ENCODE data around the gene RNLS.

RNLS gene

DNA sequence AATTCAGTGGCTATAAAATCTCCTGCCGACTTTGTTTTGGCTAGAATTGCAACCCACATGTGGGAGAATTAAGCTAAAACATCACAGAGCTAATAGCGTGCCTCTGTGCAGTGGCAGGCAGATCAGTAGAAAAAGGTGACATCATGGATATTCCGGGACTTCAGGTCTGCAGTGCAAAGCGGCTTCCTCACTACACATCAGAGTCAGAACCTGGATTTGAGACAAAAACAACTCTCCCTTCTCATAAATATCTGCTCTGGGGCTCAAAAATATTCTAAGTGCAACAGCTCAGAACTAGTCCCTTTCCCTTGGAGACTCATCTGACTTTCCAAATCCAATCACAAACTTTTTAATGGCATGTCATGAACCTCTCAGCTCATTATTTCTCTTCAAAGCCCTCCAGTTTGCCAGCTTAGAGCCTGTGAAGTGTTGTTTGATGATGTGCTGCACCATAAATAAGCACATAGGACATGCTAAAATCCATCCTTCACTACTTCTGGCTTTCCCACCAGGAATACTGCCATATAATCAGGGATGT, 337.1 kb downstream of the RNLS start:
- peak; percentile 72 for DNase-seq

DNA sequence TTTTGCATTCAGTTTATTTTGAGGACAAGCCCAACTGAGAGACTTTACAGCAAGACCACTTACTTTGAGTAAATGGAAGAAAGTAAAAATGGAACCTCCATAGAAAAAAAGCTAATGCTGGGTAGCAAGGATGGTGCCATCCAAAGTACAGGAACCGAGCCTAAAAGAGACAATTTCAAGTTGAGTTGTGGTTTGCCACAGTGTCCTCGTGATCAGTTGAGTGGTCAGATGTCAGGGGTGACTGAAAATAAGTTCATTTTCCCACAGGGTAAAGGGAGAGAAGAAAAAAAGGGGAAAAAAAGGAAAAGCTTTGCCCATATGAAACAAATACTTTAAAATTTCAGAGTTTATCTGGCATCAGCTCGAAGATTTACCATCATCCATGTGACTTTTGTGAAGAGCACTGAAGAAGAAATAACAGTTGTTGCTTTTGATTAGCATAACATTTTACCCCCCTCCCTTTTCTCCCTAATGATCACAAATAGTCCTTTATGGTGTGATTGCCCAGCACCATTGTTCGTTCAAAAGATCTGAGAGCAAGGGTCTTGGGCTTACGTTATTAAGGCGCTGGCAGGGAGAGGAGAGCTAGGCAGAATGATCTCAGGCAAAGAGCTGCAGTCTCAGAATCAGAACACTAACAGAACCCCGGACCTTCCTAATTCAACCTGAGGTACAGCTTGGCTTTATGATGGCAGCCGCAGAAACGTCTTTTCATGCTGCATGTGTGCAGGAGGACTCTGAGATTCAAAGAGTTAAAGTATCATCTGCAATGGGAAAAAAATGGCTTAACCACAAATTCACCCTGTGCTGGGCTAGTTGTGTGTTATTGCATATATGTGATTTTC, 338.1 kb downstream of the RNLS start:
- DNase-seq: no peak

DNA sequence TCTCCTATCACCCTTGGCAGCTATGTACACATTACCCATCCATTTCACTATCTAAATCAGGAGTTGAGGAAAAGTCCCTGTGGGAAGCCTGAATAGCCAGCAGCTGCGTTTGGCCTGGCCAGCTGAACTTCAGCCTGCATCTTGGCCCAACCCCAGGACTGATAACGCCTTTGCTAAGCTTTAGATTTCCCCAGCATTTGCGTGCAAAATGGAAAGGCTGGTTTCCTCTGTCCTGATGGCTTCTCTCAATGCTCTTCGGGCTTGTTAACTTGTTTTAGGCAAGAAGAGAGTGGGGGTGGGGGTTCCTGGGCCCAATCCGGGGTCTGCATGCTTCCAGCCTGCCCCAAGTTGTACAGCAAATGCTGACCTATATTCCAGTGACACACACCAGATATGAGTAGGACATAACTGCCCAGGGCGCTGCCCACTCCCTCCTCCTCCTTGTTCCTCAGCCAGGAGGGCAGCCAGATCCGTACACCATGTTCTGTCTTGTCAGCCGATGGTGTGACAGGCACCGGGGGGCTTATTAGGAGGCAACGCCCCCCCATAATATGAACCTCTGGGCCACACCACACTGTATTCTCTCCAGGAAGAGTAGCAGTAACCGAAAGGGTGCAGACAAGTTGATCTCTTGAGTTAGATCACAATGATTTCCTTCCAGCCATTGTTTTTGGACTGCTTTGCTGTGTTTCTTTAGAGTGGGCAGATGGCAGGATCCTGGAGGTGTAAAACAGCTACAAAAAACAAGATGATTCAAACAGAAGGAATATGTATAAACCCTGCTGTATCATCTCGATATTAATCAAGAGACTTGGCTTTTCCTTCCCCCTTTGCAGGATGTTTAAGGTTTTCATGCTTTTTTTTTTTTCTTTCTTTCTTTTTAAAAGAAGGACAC, 339.0 kb downstream of the RNLS start:
- peak; percentile 49 for DNase-seq

DNA sequence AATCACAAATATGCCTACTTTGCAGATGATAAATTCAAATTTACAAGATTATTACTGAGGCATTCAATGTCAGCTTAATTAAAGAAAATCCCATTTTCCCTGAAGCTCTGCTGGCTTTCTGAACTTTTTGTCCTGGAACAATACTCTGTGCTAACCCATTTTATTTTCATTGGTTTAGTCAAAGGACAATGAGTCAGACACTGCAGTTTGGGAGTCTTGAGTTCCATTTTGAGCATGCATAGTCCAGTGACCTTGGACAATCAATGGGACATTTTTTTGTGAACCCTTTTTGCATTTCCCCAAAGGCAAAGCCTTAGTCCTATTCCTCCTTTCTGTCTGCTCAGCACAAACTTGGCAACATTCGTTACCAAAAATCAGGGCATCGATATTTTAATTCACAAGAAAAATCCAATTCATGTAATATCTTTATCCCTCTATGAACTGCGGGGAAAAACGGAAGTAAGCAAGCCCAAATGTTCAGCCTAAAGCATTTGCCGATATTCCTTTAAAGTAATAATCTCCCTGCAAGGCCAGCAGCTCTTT, 339.8 kb downstream of the RNLS start:
- no peak for DNase-seq

DNA sequence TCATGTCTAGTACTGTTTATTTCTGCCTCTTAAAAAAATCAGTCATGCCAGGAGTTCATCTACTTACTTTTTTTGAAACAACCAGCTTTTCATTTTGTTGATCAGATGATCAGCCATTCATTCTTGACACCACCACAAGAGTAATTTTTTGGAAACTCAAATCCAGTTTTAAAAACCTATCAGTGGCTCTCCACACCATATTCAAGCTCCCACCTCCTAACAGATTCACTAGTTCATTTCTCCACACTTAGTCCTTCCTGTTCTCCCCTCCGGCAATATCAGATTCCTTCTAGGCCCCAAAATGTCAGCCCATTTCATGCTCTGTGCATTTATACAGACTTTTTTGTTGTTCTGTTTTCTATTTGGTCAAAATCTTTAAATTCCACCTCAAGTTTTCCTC, 341.6 kb downstream of the RNLS start:
- DNase-seq: no peak

DNA sequence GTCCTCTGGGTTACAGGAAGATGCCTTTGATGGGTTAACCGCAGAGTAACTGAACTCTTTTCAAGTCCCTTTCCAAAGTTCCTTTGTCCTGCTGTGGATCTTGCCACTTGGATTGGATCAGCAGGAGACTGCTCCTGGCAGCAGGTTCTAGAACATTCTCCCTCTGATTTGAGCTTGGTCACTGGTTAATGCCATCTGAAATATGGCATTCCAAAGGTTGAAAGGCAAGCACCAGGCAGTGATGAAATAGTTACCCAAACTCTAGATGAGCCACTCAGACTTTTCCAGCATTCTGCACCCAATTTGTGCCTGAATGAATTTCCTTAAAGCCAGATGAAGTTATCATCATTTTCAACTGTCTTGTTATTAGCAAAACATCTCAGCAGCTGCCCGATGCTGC, 343.9 kb downstream of the RNLS start:
- DNase-seq: no peak

DNA sequence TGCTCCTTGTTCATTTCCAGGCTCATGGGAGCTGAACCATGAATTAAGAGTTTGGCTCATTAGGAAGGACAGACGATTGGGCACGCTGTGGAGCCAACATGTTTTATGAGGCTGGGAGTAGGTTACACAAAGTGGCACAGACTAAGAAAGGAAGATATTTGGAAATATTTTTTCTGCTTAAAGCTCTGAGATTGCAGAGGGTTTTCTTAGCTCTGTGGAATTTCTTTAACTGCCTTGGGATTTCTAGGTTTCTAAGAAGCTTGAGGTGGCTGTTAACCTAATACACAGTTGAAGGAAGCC, 344.6 kb downstream of the RNLS start:
- DNase-seq: no peak

DNA sequence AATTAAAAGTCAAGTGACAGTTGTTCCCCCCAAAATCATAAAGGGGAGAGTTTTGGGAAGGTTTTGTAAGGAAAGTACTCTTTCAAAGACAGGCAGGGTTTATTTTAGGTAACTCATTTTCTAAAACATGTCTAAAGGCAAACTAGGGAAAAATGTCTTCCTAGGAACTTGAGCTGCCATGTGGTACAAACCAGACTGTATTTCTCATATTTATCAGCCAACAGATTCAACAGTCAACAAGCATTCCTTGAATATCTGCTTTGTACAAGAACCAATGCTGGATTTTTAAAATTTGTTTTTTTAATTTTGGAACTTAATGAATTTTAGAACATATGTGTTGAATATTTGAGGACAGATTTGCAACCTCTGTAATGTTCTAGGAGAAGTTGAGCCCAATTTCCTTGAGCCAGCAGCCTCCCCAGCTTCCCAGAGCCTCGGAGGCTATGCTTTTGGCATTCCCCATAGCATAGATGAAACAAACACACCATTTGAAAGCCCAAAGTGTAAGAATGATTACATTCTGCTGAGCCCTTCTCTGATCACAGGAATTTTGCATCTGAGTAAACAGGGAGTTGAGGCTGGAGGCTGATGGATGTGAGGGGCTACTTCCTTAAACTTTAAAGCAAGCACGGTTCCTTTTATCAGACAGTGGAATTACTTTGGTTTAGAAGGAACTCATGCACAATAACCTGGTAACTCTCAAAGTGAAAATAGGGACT, 345.1 kb downstream of the RNLS start:
- DNase-seq: no peak

DNA sequence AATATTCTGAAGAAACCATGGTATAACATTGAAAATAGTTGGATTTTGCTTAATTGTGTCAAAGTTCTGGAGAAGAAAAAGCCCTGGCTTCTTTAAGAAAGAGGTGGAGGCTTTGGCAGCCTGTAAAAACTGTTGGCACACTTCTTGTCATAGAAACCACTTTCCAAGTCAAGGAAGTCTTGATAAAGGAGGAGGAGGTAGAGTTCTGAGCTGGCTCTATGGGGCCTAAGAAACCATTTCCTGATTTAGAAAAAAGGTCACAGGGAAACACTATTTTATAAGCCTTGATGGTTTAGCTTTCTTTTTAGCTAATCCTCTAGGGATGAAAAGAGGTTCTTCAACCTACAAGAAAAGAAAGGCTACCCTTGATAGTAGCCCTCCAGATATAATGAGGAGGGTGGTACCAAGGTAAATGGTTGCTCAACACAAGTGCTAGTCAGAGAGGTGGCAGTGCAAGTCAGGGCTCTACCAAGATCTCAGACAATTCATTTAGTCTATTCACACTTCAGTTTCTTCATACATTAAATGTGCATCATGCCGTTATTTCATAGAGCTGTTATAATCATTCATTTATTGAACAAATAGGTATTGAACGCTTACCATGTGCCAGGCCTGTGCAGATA, 346.9 kb downstream of the RNLS start:
- DNase-seq: no peak

DNA sequence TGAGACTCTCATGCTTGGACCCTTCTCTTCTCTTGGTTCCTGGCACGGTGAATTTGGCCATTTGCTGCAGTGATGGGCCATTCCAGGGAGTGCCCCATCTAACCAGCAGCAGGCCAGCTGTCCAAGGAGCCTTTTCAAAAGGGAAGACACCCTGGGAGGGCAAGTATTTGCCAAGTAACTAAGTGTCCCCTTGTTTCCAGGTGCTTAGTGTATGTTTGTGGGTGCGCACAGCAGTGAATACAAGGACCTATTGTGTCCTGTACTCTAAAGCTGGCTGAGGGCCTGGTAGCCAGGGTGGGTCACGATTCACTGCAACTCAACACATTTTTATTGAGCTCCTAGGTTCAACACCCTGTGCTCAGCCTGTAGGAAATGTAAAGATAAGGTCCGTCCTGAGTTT, 348.8 kb downstream of the RNLS start:
- DNase-seq: no peak

DNA sequence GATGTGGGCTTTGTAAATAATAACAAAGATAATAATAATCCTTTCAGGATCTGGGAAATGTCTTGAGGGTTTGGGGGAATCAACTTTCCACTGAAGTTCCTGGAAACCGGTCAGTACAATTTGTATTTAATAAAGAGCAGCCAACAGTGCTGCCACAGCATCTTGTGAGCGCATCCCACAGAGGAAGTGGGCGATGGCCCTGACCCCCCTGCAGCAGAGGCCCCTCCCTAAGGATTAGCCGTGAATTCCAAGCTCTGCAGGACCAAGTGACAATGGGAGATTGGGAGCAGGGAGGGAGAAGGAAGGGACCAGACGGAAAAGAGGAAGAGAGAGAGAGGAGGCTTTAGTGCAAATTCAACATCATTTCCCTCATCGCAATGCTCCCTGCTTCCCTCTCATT, 349.2 kb downstream of the RNLS start:
- DNase-seq: no peak

DNA sequence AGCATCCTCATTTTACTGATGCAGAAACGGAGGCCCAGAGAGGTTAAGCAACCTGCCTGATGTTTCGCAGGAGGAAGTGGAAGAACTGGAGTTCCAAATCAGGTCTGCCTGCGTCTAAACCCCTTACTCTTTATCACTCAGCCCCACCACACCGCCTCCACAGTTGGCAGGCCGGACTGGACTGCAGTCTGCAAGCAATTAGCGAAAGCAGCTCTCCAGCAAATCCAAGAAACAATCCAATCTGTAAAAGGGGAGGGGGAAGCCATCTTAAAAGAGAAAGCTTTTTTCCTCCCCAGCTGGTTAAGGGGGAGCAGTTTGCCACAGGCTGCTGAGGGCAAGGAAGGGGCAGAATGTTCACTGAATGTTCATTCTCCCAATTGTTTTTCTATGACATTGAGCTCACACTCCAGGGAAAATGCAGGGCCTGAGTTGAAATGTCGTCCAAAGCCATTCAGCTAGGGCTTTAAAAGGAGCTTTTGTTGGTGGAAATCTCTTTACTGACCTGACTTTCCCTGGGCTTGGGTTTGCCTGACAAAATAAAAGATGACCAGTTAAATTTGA, 350.1 kb downstream of the RNLS start:
- DNase-seq: no peak

DNA sequence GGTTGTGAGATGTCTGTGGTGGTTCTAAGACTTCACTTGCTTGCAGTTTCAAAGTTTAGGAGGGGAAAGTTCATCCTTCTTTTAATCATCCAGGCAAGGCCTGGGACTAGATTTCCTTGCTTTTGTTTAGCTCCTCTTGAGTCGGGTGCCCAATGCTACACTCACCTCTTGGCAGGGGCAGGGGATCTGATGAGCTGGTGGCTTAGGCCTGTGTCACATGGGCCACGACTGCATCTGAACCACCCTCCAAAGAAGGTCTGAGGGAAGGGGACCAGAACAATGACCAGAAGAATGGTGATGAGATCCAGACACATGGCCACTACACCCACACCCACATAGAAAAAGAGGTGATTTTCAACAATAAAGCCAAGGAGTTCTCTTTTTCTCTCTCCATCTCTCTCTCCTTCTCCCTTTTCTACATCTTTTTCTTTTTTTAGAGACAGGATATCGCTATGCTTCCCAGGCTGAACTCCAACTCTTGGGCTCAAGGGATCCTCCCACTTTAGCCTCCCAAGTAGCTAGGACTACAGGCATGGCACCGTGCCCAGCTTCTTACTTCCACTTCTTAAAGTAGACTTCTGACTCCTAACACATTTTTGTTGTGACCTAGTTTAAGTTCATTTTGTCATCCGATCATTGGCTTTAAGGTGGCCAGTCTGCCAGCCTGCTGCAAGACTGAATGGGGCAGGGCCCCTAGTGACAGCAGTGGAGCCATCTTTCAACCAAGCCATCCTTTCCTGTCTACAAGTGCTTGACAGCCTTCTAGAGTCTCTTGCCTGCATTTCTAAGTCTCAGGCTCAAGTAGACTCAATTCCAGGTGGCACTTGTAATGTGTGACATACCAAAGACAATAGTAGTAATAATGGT, 350.9 kb downstream of the RNLS start:
- DNase-seq: peak; percentile 80

DNA sequence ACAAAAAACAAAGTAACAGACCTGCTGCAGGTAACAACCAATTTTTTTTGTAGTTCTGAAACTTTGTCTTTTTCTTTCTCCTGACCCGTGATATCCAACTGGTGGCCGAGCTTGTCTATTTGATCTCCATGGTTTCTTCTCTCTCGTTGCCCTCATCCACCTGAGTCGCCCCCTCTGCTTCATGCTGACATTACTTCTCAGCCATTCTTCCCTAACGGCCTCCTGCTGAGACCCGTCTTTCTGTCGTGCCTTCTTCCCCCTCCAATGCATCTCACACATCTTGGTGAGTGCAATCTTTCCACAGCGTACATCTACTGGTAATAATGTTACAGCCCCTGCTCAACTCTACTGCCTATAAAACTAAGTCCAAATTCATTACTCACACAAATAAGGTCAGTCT, 352.9 kb downstream of the RNLS start:
- no peak for DNase-seq

DNA sequence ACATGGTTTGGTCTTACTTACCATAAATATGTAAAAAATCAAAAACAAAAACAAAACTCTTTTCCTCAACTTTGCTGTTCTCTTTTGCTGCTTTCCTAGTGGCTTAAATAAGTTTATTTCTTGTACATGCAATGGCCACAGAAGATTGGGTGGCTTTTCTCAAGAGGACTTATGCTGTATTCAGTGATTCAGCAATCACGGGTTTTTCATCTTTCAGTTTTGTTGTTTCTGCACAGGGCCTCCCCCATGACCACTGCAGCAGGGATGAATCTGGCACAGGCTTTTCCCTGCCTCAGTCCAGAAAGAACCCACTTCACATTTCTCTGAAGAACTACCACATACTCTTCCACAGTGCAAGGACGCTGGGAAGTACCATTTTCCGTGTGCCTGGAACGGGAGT, 355.0 kb downstream of the RNLS start:
- no peak for DNase-seq

DNA sequence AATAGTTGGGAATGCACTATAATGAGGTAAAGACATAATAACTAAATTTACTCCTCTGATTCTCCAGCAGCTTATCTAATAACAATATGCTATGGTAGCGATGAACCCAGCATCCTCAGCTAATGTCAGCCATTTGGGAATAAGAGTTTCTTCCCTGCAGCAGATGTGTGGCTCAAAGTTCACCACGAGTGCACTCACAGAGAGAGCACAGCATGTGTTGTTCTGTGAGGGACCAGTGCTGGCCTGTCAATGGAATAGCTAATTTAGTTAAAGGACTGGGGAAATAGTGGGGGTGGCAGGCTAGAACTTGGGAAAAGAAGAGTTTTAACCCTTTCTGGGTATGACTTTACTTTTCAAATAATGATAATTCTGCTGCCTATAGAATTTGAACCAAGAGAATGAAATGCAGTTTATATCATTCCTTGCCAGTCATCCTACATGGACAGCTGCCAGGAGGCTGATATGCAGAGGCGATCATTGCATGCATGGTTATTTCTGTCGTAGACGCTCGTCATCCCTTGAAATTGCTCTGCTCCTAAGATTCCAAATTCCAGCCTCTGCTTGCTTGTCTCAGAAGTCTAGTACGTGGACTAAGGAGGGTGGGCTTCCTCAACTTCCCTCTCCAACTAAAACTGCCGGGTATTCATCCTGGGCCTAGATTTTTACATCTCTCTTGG, 355.6 kb downstream of the RNLS start:
- DNase-seq: peak; percentile 85

DNA sequence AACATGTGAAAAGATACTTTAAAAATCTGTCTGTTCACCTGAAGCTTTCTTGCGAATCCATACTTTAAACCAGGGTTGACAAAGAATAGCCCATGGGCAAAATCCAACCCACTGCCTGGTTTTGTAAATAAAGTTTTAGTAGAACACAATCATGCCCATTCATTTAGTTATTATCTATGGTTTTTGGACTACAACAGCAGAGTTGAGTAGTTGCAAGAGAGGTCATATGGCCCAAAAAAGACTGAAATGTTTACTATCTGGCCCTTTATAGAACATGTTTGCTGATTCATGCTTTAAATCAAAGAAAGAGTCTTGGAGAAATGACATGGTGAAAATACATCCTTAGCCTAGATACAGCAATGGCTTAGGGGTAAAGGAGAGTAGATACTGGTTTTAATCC, 356.2 kb downstream of the RNLS start:
- DNase-seq: no peak

DNA sequence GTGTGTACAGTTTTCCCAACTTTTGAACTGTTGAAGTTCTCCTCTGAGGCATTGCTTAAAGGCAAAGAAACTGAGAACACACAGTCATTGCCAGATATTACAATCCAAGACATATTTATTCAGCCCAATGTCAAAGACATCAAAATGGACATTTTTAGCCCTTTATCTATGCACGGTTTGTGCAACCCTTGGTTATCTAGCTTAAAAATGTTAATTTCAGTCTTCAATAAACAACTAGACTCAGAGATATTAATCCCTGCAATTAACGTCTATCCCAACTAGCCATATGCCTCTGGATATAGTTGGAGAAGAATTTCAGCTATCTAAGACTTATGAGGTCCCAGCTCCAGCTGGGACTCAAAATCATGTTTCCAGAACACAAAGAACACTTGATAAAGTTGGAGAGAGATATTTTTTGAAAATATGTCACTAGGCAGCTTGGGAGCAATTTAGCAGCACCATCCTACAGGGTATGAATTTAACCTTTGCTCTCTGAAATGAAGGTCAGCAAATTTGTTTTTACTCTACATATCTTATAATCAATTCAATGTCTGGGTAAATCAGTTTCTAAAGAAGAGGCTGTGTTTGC, 357.0 kb downstream of the RNLS start:
- no peak for DNase-seq
